IPS-20b (cell line): ENCODE measurements around the gene SLX1B.
"Not testable (repeated sequence)": the region's sequence is repeated elsewhere in the genome, so short reads cannot be mapped to it uniquely, and the experiment has no call there.

Source experiments
- H3K27ac ChIP-seq: one replicate; pipeline ENCODE4 v1.5.1; 2013; ENCODE audit warnings: low read length
- H3K27me3 ChIP-seq: 2 replicates; pipeline ENCODE4 v1.6.1; 2013; ENCODE audit warnings: mild to moderate bottlenecking, low read length, inconsistent platforms; ENCODE audit not compliant: insufficient read depth
- H3K36me3 ChIP-seq: 2 replicates; pipeline ENCODE4 v1.6.1; 2013; ENCODE audit warnings: low read depth, mild to moderate bottlenecking, inconsistent platforms, low read length, moderate library complexity; ENCODE audit not compliant: insufficient read depth
- H3K4me1 ChIP-seq: 2 replicates; pipeline ENCODE4 v1.6.1; 2013; ENCODE audit warnings: mild to moderate bottlenecking, control low read depth, inconsistent platforms, low read length, moderate library complexity; ENCODE audit not compliant: insufficient read depth
- H3K4me3 ChIP-seq: 2 replicates; pipeline ENCODE4 v1.5.1; 2013; ENCODE audit warnings: mild to moderate bottlenecking, low read length, inconsistent platforms
- H3K9ac ChIP-seq: 2 replicates; pipeline ENCODE4 v1.6.1; 2013; ENCODE audit warnings: low read depth, mild to moderate bottlenecking, inconsistent platforms, low read length, moderate library complexity
- H3K9me3 ChIP-seq: 2 replicates; pipeline ENCODE4 v1.6.1; 2013; ENCODE audit warnings: mild to moderate bottlenecking, low read depth, low read length, inconsistent platforms; ENCODE audit not compliant: insufficient read depth

The SLX1B gene

GRCh38 chr16:29454269-29454668 is at the start of gene SLX1B, which contains the start of gene BOLA2:
Gene SLX1B (plus strand): TSS chr16:29454533.
Gene BOLA2 (minus strand): TSS chr16:29454351. CDS start chr16:29454253, 98 bp downstream.
- not testable (repeated sequence) for H3K27ac ChIP-seq, H3K9me3 ChIP-seq, H3K4me1 ChIP-seq, H3K27me3 ChIP-seq, H3K4me3 ChIP-seq, H3K9ac ChIP-seq, H3K36me3 ChIP-seq

GRCh38 chr16:29405249-29405648 is 49.1 kb upstream of the SLX1B start:
- not testable (repeated sequence) for H3K27me3 ChIP-seq, H3K36me3 ChIP-seq, H3K9me3 ChIP-seq, H3K4me3 ChIP-seq, H3K9ac ChIP-seq, H3K4me1 ChIP-seq, H3K27ac ChIP-seq

GRCh38 chr16:29423587-29423986 is 30.7 kb upstream of the SLX1B start:
- not testable (repeated sequence) for H3K9me3 ChIP-seq, H3K9ac ChIP-seq, H3K4me1 ChIP-seq, H3K4me3 ChIP-seq, H3K36me3 ChIP-seq, H3K27ac ChIP-seq, H3K27me3 ChIP-seq

GRCh38 chr16:29425390-29425789 is 28.9 kb upstream of the SLX1B start:
- not testable (repeated sequence) for H3K36me3 ChIP-seq, H3K9ac ChIP-seq, H3K4me1 ChIP-seq, H3K9me3 ChIP-seq, H3K27me3 ChIP-seq, H3K4me3 ChIP-seq, H3K27ac ChIP-seq

- H3K4me3 ChIP-seq, H3K4me1 ChIP-seq, H3K9ac ChIP-seq, H3K36me3 ChIP-seq, H3K9me3 ChIP-seq, H3K27ac ChIP-seq, H3K27me3 ChIP-seq: not testable (repeated sequence)
These were observed 579 bp upstream of the SLX1B start for GRCh38 chr16:29453754-29454153.

GRCh38 chr16:29454828-29455227 is 495 bp downstream of the SLX1B start:
- H3K27ac ChIP-seq, H3K36me3 ChIP-seq, H3K4me1 ChIP-seq, H3K4me3 ChIP-seq, H3K9ac ChIP-seq, H3K9me3 ChIP-seq, H3K27me3 ChIP-seq: not testable (repeated sequence)

- not testable (repeated sequence) for H3K27ac ChIP-seq, H3K9ac ChIP-seq, H3K4me1 ChIP-seq, H3K27me3 ChIP-seq, H3K4me3 ChIP-seq, H3K9me3 ChIP-seq, H3K36me3 ChIP-seq
These were observed 3.3 kb downstream of the SLX1B start for GRCh38 chr16:29457660-29458059.

- H3K4me3 ChIP-seq, H3K27me3 ChIP-seq, H3K36me3 ChIP-seq, H3K9me3 ChIP-seq, H3K27ac ChIP-seq, H3K4me1 ChIP-seq, H3K9ac ChIP-seq: not testable (repeated sequence)
These were observed 5.6 kb downstream of the SLX1B start, which contains the start of gene SULT1A4 for GRCh38 chr16:29459706-29460646. Gene SULT1A4 (plus strand): TSS chr16:29459913. CDS start chr16:29461386, 1,473 bp downstream.

GRCh38 chr16:29460647-29461030 is 6.3 kb downstream of the SLX1B start:
- H3K36me3 ChIP-seq, H3K9me3 ChIP-seq, H3K4me3 ChIP-seq, H3K9ac ChIP-seq, H3K27me3 ChIP-seq, H3K4me1 ChIP-seq, H3K27ac ChIP-seq: not testable (repeated sequence)

GRCh38 chr16:29465985-29466824 is 11.9 kb downstream of the SLX1B start:
- H3K9me3 ChIP-seq = not testable (repeated sequence)

GRCh38 chr16:29466904-29467303 is 12.6 kb downstream of the SLX1B start:
- H3K9me3 ChIP-seq, H3K4me3 ChIP-seq, H3K27me3 ChIP-seq, H3K36me3 ChIP-seq, H3K27ac ChIP-seq, H3K9ac ChIP-seq, H3K4me1 ChIP-seq: not testable (repeated sequence)

More at GRCh38 chr16:29465985-29466824, 11.9 kb downstream of the SLX1B start:
- not testable (repeated sequence) for H3K4me1 ChIP-seq, H3K4me3 ChIP-seq, H3K27me3 ChIP-seq, H3K27ac ChIP-seq, H3K9ac ChIP-seq, H3K36me3 ChIP-seq
